Fibroblast of skin of left biceps (primary cell): ENCODE data around the gene RNF112.

Source experiments
- DNase-seq, 2 experiments: peaks; one replicate each; pipeline ENCODE4 v3.0.0-alpha.2; 2013; ENCODE audit warnings: low read depth in 2 of 2

RNF112 gene

DNA sequence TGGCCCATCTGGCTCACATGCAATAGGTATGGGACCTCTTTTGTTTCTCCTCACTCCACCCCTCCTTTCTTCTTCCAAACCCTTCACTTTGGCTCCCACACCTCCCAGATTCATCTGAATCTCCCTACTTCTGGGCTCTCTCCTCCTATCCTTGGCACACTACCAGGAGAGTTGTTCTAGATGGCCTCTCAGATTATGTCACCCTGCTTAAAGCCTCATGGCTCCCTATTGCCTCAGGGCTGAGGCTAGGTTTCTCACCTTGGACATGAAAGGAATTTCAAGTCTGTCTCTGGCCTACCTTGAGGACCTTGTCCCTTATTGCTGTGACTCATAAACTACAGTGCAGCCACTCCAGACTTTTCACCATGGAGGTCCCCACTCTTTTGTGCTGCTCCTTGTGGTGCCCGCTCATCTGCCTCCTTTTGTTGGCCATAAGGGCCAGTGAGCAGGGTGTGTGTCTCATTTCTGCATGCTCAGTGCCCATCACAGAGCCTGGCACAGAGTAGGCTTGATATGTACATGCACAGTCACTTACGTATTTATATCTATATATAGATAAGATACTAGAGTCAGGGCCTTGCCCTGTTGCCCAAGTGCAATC is 23.0 kb upstream of the RNF112 start:
- DNase-seq = peak; percentile 79 to 80

DNA sequence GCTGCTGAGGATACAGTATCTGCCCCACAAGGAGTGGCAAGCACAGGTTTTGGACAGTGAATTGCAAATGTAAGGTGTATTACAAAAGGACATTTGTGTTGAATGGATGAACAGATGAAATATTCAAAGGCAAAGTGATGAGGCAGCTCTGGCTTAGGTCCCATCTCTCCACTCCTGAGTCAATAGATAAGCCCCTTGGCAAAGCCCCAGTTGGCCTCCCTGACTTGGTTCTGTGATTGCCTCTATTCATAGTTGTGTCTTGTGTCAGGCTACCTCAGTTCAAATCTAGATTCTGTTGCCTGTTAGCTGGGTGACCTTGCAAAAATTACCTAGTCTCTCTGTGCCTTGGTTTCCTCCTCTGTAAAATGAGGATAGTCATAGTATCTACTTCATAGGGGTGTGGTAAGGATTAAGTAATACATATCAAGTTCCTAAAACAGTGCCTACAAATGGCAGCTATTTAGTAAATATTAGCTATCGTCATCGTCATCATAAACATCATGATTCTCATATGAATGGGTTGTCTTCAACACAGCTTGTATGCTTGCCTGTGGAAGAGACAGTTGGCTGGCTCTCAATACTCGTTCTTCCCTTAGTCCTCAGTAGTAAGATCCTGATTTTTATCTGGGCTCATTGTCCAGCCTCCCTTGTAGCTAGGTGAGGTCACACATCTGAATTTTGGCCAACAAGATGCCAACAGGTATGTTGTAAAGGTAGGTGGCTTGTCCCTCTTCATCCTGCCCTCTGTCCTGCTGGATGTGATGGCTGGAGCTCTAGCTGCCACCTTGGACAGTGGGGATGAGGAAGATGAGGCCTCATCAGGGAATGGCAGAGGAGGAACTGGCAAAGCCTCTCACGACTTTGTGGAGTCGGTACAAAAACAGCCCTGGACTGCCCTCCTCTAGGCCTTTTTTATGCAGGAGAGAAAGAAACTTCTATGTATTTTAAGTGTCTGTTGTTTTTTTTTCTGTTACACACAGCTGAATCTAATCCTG is 21.9 kb upstream of the RNF112 start:
- no peak for DNase-seq

- no peak for DNase-seq
These were observed 20.1 kb upstream of the RNF112 start for GRCh38 chr17:19390951-19391350.

DNA sequence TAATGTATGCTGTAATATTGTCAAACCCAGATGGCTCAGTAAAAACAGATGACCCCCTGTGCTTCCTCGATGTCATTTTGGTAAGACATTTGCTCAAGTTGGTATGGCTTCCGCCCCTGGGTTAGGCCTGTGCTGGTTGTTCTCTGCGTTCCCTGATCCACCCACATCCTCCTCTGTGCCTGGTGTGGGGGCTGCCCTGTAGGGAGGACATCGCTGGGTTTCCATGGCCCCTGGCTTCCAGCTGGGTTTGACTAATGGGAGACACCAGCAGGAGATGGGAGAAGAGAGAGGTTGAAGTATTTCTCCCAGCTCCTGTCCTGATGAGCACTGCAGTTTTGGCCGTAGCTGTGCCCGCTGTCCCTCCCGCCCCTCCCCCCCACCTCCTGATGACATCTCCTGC is 19.6 kb upstream of the RNF112 start:
- no peak for DNase-seq

DNA sequence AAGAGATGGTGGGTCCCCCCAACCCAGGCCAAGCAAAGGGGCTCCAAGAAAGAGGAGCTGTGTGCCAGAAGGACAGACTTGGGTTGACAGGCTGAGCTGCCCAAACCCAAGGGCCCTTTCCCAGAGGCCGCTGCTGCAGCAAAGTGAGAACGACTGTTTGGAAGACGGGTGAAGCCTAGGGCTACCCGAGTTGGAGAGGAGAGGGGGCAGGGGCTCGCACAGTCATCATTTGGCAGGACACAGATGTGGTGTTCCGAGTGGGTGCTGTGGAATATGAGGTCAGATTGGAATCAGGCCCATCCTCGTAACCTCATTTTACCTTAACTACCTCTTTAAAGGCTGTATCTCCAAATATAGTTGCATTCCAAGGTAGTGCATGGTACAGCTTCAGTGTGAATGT is 18.7 kb upstream of the RNF112 start:
- DNase-seq = no peak

DNA sequence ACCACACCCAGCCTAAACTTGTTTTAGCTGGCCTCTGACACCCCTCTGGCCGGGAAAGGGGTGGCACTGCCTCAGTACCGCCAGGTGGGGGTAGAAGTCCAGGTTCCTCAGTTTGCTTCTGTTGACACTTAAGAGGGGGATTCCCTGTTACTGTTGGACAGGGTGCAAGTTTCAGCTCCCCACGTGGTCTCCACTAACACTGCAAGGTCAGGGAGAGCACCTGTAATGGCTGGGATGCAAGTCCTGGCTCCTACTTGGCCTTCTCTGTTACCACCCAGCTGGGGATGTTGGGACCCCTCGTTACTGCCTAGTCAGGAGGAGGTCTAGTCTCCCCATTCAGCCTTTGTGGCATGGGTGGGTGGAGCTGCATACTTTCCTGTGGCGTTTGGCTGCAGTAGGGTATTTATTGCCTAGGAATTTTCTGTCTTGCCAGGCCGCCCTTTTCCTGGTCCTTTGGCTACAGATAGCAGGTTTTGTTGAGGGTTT is 13.4 kb upstream of the RNF112 start:
- DNase-seq = no peak

GRCh38 chr17:19398301-19399181 is 12.5 kb upstream of the RNF112 start:
- DNase-seq = no peak

DNA sequence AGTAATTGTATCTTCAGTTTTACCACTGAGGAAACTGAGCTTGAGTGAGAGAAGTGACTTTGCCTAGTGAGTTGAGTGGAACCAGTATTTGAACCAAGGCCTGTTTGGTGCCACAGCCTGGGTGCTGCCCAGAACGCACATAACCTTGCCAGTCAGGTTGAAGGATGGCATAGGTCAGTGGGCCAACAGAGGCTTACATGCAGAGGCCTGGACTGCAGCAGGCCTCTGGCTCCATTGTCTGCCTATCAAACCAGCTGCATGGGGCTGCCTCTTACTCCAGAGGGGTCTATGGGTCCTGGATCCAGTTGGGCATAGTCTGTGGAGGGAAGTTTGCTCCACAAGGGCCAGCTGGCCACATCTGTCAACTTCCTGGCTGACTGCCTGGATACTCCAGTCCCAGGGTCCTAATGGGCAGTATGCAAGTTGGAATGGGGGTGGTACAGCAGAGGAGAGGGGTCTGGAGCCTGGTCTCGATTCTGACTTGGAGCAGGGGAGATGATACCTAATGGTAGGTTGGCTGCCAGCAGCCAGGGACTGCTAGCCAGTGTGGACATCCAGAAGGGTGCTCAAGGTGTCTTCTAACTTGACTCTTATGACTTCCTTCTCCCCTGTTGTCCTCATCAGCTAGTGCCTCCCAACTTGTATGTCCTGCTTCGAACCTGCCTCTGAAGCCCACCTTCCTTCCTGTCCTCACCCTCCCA is 11.1 kb upstream of the RNF112 start:
- no peak for DNase-seq

- no peak for DNase-seq
These were observed 9.6 kb upstream of the RNF112 start for GRCh38 chr17:19401321-19402010.

- DNase-seq = no peak
These were observed 8.9 kb upstream of the RNF112 start for GRCh38 chr17:19402171-19402570.

DNA sequence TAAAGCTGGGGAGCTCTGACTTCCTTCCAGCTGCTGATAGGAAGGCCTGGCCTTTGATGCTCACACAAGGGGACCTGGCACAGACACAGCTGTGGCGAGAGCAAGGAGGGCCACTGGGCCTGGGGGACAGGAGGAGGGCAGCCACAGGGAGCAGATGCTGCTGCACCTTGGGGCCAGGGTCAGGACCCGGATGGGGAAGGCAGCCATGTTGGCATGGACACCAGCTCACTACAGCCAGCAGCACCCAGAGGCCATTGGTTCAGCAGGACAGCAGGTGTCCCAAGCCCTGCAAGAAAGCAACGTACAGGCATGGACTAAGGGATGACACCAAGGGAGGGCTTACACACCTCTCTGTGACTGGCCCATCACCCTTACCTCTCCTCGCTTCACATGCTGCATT is 8.0 kb upstream of the RNF112 start:
- no peak for DNase-seq

DNA sequence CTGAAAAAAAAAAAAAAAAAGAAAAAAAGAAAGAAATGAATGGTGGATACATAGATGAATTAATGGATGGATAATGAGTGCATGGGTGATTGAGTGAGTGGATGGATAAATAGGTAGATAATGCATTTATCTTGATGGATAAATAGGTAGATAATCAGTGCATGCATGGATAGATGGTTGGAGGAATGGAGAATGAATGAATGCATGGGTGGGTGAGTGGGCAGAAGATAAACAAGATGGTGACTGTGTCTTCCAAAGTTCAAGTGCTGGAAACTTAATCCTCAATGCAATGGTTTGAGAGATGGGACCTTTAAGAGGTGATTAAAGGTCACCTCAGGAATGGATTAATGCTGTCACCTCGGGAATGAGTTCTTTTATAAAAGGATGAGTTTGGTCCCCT is 6.8 kb upstream of the RNF112 start:
- DNase-seq = no peak

DNA sequence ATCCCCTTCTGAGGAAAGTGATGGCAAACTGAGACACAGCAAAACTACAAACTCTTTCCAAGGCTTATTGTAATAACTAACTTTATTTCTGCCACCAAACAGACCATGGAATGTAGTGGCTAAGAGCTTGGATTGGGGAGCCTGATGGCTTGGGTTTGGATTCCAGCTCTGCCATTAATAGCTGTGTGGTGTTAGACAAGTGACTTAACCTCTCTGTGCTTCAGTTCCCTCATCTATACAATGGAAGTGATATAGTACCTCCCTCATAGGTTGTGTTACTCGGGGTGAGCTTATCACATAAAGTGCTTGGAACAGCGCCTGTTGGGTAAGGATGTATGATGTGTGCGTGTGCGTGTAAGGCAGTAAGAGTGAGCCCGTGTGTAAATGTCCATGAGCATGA is 5.9 kb upstream of the RNF112 start:
- no peak for DNase-seq

GRCh38 chr17:19407601-19408345 is 3.3 kb upstream of the RNF112 start:
- no peak for DNase-seq

DNA sequence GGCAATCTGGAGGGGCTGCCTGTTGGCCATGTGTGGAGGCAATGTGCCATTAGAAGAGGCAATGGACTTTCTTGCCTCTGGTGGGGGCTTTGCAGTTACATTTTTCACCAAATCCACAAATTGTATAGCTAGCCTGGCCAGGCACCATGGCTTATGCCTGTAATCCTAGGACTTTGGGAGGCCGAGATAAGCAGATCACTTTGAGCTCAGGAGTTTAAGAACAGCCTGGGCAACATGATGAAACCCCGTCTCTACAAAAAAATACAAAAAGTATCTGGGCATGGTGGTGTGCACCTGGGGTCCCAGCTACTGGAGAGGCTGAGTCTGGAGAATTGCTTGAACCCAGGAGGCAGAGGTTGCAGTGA is 2.7 kb upstream of the RNF112 start:
- DNase-seq = no peak

DNA sequence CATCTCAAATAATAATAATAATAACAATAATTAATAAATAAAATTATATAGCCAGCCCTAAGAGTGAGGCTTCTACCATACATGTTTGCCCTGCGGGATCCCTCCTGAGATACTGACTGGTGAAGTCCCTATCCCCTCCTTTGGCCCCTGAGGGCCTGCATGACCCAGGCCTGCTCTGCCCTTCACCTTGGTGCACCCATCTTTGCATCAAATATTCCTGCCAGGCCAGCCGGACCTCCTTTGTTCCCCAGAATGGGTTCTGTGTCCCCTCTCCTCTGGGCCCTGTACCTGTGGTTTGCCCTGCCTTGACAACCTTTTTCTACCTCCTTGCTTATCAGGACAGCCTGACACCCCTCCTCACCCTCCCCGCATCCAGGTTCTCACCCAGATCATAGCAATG is 2.0 kb upstream of the RNF112 start:
- DNase-seq = no peak

GRCh38 chr17:19409509-19409908 is 1.5 kb upstream of the RNF112 start:
- no peak for DNase-seq

DNA sequence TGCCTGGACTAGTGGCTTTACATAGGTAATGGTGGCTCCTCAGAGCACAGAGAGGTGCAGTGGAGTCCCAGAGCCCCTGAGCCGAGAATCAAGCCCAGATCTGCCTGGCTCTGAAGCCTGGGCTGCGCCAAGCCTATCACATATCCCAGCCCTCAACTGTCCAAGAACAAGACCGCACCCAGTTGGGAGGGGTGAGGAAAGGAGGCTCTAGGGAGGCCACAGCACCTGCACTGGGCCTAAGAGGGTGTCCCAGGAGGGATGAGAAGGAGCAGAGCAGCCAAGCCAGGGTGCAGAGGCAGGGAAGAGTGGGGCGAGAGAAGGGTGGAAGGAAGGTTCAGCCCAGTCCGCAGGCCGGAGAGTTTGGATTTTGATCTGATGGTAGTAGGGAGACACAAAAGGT is 941 bp upstream of the RNF112 start:
- DNase-seq = no peak

- no peak for DNase-seq
These were observed 599 bp downstream of the RNF112 start for GRCh38 chr17:19411631-19412030.

GRCh38 chr17:19412510-19412909 is 1.5 kb downstream of the RNF112 start:
- no peak for DNase-seq
